Naive thymus-derived CD8-positive, alpha-beta T cell (primary cell): Measurements from ENCODE around the gene RBM27. TPM values are rescaled to one million over a fixed set of nuclear protein-coding genes. Genes with fewer than 3 reads are reported as not detected.
A peak's percentile ranks its signal among the peaks of the same experiment; 100 is the strongest.
"Not testable (repeated sequence)": the region's sequence is repeated elsewhere in the genome, so short reads cannot be mapped to it uniquely, and the experiment has no call there.

Experiments
- ATAC-seq, 2 donors: fragments of 150-1000 bp; cut with Tn5 transposase in 1 of 2; sonication (Bioruptor Pico), chemical (Tn5 transposase) in 1 of 2; 1 replicate in 1 of 2; 2 replicates in 1 of 2; pipeline ENCODE4 v1.10.0; 2021; ENCODE audit warnings: mild to moderate bottlenecking in 2 of 2, moderate library complexity in 2 of 2
- POLR2A ChIA-PET: fragments of 350-600 bp; sonication (Branson Sonifier 250); formaldehyde crosslinking; loops from one replicate; lab custom pipeline; 2021; ENCODE audit warnings: antibody characterized with exemption; lab: Charles Lee
- DNase-seq, 10 donors: peaks; one replicate each; pipeline versions ENCODE4 v3.0.0 to v3.0.0-alpha.2; 2020 to 2022
- H3K27ac Mint-ChIP-seq, 10 donors: one replicate each; pipeline ENCODE4 v1.8.0; 2020 to 2022; ENCODE audit warnings: mild to moderate bottlenecking in 10 of 10, mixed read lengths in 10 of 10, moderate library complexity in 4 of 10, inconsistent platforms in 1 of 10
- H3K27me3 Mint-ChIP-seq, 5 donors: one replicate each; pipeline ENCODE4 v1.8.0; 2021 to 2022; ENCODE audit warnings: mixed read lengths in 5 of 5
- H3K36me3 Mint-ChIP-seq, 3 donors: one replicate each; pipeline ENCODE4 v1.8.0; 2020 to 2022; ENCODE audit warnings: mixed read lengths in 3 of 3, mild to moderate bottlenecking in 2 of 3, inconsistent platforms in 1 of 3
- H3K4me1 Mint-ChIP-seq, 4 donors: one replicate each; pipeline ENCODE4 v1.8.0; 2021 to 2022; ENCODE audit warnings: mixed read lengths in 4 of 4
- H3K4me3 Mint-ChIP-seq, 10 donors: one replicate each; pipeline ENCODE4 v1.8.0; 2020 to 2022; ENCODE audit warnings: mild to moderate bottlenecking in 10 of 10, mixed read lengths in 10 of 10, moderate library complexity in 6 of 10, inconsistent platforms in 1 of 10
- H3K9me3 Mint-ChIP-seq, 9 donors: one replicate each; pipeline ENCODE4 v1.8.0; 2020 to 2022; ENCODE audit warnings: mixed read lengths in 9 of 9, mild to moderate bottlenecking in 3 of 9, inconsistent platforms in 1 of 9, moderate library complexity in 1 of 9
- polyA plus RNA-seq, 3 donors: library from polyadenylated mRNA; unstranded; fragments of 300-500 nt; fragmentation: Illumina TruSeq; gene quantifications; one replicate each; pipeline ENCODE4 v1.2.3, GENCODE V29; 2021
- total RNA-seq, 8 experiments: library from RNA in 2 of 8; stranded (reverse) in 2 of 8; gene quantifications; one replicate each; pipeline ENCODE4 v1.2.3 and lab custom pipeline; 2021 to 2026

The RBM27 gene
- total and polyA plus RNA-seq, 5 experiments from 2014 or later: 5.7 to 34.7 (median 7.5) TPM

- DNase-seq, H3K27me3 Mint-ChIP-seq, H3K36me3 Mint-ChIP-seq, H3K9me3 Mint-ChIP-seq, H3K4me3 Mint-ChIP-seq, ATAC-seq, POLR2A ChIA-PET: not testable (repeated sequence)
- Mint-ChIP-seq H3K4me1 (peaks cover 7 to 71% (median 56%) of the 10 kb centered on the region in 4 donors), H3K27ac (peak overlapping the region in 1 of 10 donors; percentile 16)
These were observed 7.4 kb downstream of the RBM27 start for GRCh38 chr5:146210810-146211209.

GRCh38 chr5:146213210-146213826, 9.9 kb downstream of the RBM27 start:
- POLR2A ChIA-PET: interaction anchor here (0.8 to 1.3 kb wide), 2 partner anchors 10 kb away, joined by 3 to 4 read pairs; partner anchors contain the start of gene RBM27
- Mint-ChIP-seq H3K36me3 (peaks cover 0 to 15% (median 3%) of the 10 kb centered on the region in 3 donors), H3K9me3 (no peaks in the 10 kb centered on the region), H3K4me1 (peaks cover 7 to 70% (median 57%) of the 10 kb centered on the region in 4 donors), H3K27ac (peak overlapping the region in 2 of 10 donors; percentile 19 to 46), H3K4me3 (peak overlapping the region in 3 of 10 donors; percentile 13 to 55 (median 26)), H3K27me3 (no peaks in the 10 kb centered on the region)
- ATAC-seq (no peak), DNase-seq (peak in 1 of 10 donors; percentile 12)

GRCh38 chr5:146214881-146215280, 11.5 kb downstream of the RBM27 start:
- not testable (repeated sequence) for ATAC-seq, H3K27me3 Mint-ChIP-seq, H3K9me3 Mint-ChIP-seq, DNase-seq
- Mint-ChIP-seq H3K4me3 (peak overlapping the region in 1 of 10 donors; percentile 31), H3K27ac (peak overlapping the region in 2 of 10 donors; percentile 14 to 56), H3K4me1 (peaks cover 6 to 63% (median 51%) of the 10 kb centered on the region in 4 donors), H3K36me3 (peaks cover 0 to 31% (median 7%) of the 10 kb centered on the region in 3 donors)
- POLR2A ChIA-PET: interaction anchor here (1.3 kb wide), 1 partner anchor 12 kb away, joined by 4 read pairs; the partner anchor contains the start of gene RBM27

GRCh38 chr5:146218168-146218567, 14.8 kb downstream of the RBM27 start:
- ATAC-seq: no peak
- Mint-ChIP-seq H3K36me3 (peaks cover 0 to 45% (median 7%) of the 10 kb centered on the region in 3 donors), H3K4me1 (peaks cover 6 to 51% (median 41%) of the 10 kb centered on the region in 4 donors), H3K4me3 (no peak overlapping the region), H3K27me3 (no peaks in the 10 kb centered on the region), H3K27ac (peak overlapping the region in 3 of 10 donors; percentile 0 to 40 (median 23)), H3K9me3 (no peaks in the 10 kb centered on the region)
- DNase-seq: no peak
- POLR2A ChIA-PET: no interaction called here

- H3K27ac Mint-ChIP-seq: peak overlapping the region in 5 of 10 donors; percentile 9 to 66 (median 47)
These were observed 15.8 kb downstream of the RBM27 start for GRCh38 chr5:146219243-146219642.

GRCh38 chr5:146221234-146221633, 17.8 kb downstream of the RBM27 start:
- POLR2A ChIA-PET: no interaction called here
- no peak overlapping the region for H3K4me3 Mint-ChIP-seq
- ATAC-seq: no peak
- DNase-seq: no peak
- H3K27ac Mint-ChIP-seq: peak overlapping the region in 1 of 10 donors; percentile 28
- peaks cover 4 to 70% (median 10%) of the 10 kb centered on the region in 3 donors for H3K36me3 Mint-ChIP-seq
- peaks cover 5 to 30% (median 19%) of the 10 kb centered on the region in 4 donors for H3K4me1 Mint-ChIP-seq
- H3K27me3 Mint-ChIP-seq: no peaks in the 10 kb centered on the region
- H3K9me3 Mint-ChIP-seq: no peaks in the 10 kb centered on the region

More at GRCh38 chr5:146219243-146219642, 15.8 kb downstream of the RBM27 start:
- H3K4me3 Mint-ChIP-seq: no peak overlapping the region
- H3K4me1 Mint-ChIP-seq: peaks cover 4 to 41% (median 33%) of the 10 kb centered on the region in 4 donors
- no peaks in the 10 kb centered on the region for H3K9me3 Mint-ChIP-seq
- DNase-seq: no peak
- POLR2A ChIA-PET: no interaction called here
- no peaks in the 10 kb centered on the region for H3K27me3 Mint-ChIP-seq
- H3K36me3 Mint-ChIP-seq: peaks cover 0 to 50% (median 8%) of the 10 kb centered on the region in 3 donors
- ATAC-seq: no peak

GRCh38 chr5:146222005-146222404, 18.6 kb downstream of the RBM27 start:
- H3K4me1 Mint-ChIP-seq: peaks cover 5 to 25% (median 18%) of the 10 kb centered on the region in 4 donors
- no peak overlapping the region for H3K4me3 Mint-ChIP-seq
- POLR2A ChIA-PET: no interaction called here
- H3K36me3 Mint-ChIP-seq: peaks cover 4 to 74% (median 13%) of the 10 kb centered on the region in 3 donors
- no peak overlapping the region for H3K27ac Mint-ChIP-seq
- no peak for ATAC-seq
- H3K27me3 Mint-ChIP-seq: no peaks in the 10 kb centered on the region
- H3K9me3 Mint-ChIP-seq: no peaks in the 10 kb centered on the region
- no peak for DNase-seq

- Mint-ChIP-seq H3K9me3 (no peaks in the 10 kb centered on the region), H3K27me3 (no peaks in the 10 kb centered on the region), H3K36me3 (peaks cover 4 to 81% (median 18%) of the 10 kb centered on the region in 3 donors), H3K4me3 (no peak overlapping the region), H3K4me1 (peaks cover 5 to 14% (median 12%) of the 10 kb centered on the region in 4 donors), H3K27ac (peak overlapping the region in 3 of 10 donors; percentile 4 to 58 (median 7))
- POLR2A ChIA-PET: no interaction called here
- DNase-seq (no peak), ATAC-seq (no peak)
These were observed 19.8 kb downstream of the RBM27 start for GRCh38 chr5:146223179-146223578.

- POLR2A ChIA-PET: no interaction called here
- H3K9me3 Mint-ChIP-seq: no peaks in the 10 kb centered on the region
These were observed 25.8 kb downstream of the RBM27 start for GRCh38 chr5:146229222-146229621.

GRCh38 chr5:146232223-146232622, 28.8 kb downstream of the RBM27 start:
- Mint-ChIP-seq H3K27ac (peak overlapping the region in 1 of 10 donors; percentile 43), H3K4me1 (peaks cover 0 to 3% (median 0%) of the 10 kb centered on the region in 4 donors), H3K4me3 (no peak overlapping the region), H3K36me3 (peaks cover 6 to 90% (median 30%) of the 10 kb centered on the region in 3 donors), H3K9me3 (no peaks in the 10 kb centered on the region), H3K27me3 (no peaks in the 10 kb centered on the region)
- ATAC-seq: no peak
- POLR2A ChIA-PET: no interaction called here
- DNase-seq: no peak

More at GRCh38 chr5:146229222-146229621, 25.8 kb downstream of the RBM27 start:
- Mint-ChIP-seq H3K4me3 (no peak overlapping the region), H3K36me3 (peaks cover 9 to 93% (median 26%) of the 10 kb centered on the region in 3 donors), H3K27ac (no peak overlapping the region), H3K4me1 (peaks cover 0 to 4% (median 4%) of the 10 kb centered on the region in 4 donors), H3K27me3 (no peaks in the 10 kb centered on the region)
- no peak for DNase-seq
- ATAC-seq: no peak

- Mint-ChIP-seq H3K36me3 (peaks cover 6 to 90% (median 33%) of the 10 kb centered on the region in 3 donors), H3K9me3 (no peaks in the 10 kb centered on the region), H3K4me3 (no peak overlapping the region), H3K27ac (no peak overlapping the region), H3K27me3 (no peaks in the 10 kb centered on the region), H3K4me1 (peaks cover 0 to 3% (median 0%) of the 10 kb centered on the region in 4 donors)
- no peak for ATAC-seq
- DNase-seq: no peak
- POLR2A ChIA-PET: no interaction called here
These were observed 30.0 kb downstream of the RBM27 start for GRCh38 chr5:146233441-146233840.

GRCh38 chr5:146238973-146239372, 35.6 kb downstream of the RBM27 start:
- H3K27me3 Mint-ChIP-seq: no peaks in the 10 kb centered on the region
- H3K4me1 Mint-ChIP-seq: peaks cover 0 to 8% (median 4%) of the 10 kb centered on the region in 4 donors
- H3K4me3 Mint-ChIP-seq: no peak overlapping the region
- H3K36me3 Mint-ChIP-seq: peaks cover 5 to 79% (median 22%) of the 10 kb centered on the region in 3 donors
- DNase-seq (no peak), ATAC-seq (no peak)
- no peak overlapping the region for H3K27ac Mint-ChIP-seq
- POLR2A ChIA-PET: interaction anchor here (0.5 kb wide), 1 partner anchor 41 kb away, joined by 5 read pairs; no protein-coding TSS in a partner anchor
- H3K9me3 Mint-ChIP-seq: no peaks in the 10 kb centered on the region

- peaks cover 0 to 8% (median 5%) of the 10 kb centered on the region in 4 donors for H3K4me1 Mint-ChIP-seq
- ATAC-seq: no peak
- H3K27me3 Mint-ChIP-seq: no peaks in the 10 kb centered on the region
- no peak overlapping the region for H3K27ac Mint-ChIP-seq
- H3K9me3 Mint-ChIP-seq: no peaks in the 10 kb centered on the region
- POLR2A ChIA-PET: no interaction called here
- H3K36me3 Mint-ChIP-seq: peaks cover 5 to 79% (median 25%) of the 10 kb centered on the region in 3 donors
- no peak for DNase-seq
- no peak overlapping the region for H3K4me3 Mint-ChIP-seq
These were observed 37.5 kb downstream of the RBM27 start for GRCh38 chr5:146240951-146241350.
